SU-DHL-6 (cell line): Measurements from ENCODE around the gene PLXNC1.

Experiments
- EZH2phosphoT487 ChIP-seq: fragments of 200-600 bp; sonication (generic), shearing (Covaris generic); conservative IDR thresholded peaks from 2 replicates; pipeline ENCODE4 v1.6.1; 2018; ENCODE audit warnings: mild to moderate bottlenecking, antibody characterized with exemption, low read length, moderate library complexity, mixed read lengths
- TF ChIP-seq, protein P1 (sequence below): fragments of 200-600 bp; sonication (generic); IDR thresholded peaks from one replicate; pipeline ENCODE4 v1.5.1; 2017; ENCODE audit warnings: antibody characterized with exemption, mild to moderate bottlenecking, low read length, moderate library complexity; ENCODE audit not compliant: insufficient read depth, poor library complexity, severe bottlenecking

- TF ChIP-seq, protein P1, sequence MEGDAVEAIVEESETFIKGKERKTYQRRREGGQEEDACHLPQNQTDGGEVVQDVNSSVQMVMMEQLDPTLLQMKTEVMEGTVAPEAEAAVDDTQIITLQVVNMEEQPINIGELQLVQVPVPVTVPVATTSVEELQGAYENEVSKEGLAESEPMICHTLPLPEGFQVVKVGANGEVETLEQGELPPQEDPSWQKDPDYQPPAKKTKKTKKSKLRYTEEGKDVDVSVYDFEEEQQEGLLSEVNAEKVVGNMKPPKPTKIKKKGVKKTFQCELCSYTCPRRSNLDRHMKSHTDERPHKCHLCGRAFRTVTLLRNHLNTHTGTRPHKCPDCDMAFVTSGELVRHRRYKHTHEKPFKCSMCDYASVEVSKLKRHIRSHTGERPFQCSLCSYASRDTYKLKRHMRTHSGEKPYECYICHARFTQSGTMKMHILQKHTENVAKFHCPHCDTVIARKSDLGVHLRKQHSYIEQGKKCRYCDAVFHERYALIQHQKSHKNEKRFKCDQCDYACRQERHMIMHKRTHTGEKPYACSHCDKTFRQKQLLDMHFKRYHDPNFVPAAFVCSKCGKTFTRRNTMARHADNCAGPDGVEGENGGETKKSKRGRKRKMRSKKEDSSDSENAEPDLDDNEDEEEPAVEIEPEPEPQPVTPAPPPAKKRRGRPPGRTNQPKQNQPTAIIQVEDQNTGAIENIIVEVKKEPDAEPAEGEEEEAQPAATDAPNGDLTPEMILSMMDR: no peak
- TF ChIP-seq EZH2phosphoT487: no peak
Measured at GRCh38 chr12:94202245-94203180, 54.1 kb downstream of the PLXNC1 start.
